HG02870 (cell line): Measurements from ENCODE around the gene COX5A.

ENCODE experiments used
- ATAC-seq: cut with Tn5 transposase; IDR thresholded peaks from one replicate; pipeline ENCODE4 v1.9.1; 2021; ENCODE audit warnings: mild to moderate bottlenecking, moderate library complexity; ENCODE audit not compliant: unreplicated experiment

Gene COX5A

DNA sequence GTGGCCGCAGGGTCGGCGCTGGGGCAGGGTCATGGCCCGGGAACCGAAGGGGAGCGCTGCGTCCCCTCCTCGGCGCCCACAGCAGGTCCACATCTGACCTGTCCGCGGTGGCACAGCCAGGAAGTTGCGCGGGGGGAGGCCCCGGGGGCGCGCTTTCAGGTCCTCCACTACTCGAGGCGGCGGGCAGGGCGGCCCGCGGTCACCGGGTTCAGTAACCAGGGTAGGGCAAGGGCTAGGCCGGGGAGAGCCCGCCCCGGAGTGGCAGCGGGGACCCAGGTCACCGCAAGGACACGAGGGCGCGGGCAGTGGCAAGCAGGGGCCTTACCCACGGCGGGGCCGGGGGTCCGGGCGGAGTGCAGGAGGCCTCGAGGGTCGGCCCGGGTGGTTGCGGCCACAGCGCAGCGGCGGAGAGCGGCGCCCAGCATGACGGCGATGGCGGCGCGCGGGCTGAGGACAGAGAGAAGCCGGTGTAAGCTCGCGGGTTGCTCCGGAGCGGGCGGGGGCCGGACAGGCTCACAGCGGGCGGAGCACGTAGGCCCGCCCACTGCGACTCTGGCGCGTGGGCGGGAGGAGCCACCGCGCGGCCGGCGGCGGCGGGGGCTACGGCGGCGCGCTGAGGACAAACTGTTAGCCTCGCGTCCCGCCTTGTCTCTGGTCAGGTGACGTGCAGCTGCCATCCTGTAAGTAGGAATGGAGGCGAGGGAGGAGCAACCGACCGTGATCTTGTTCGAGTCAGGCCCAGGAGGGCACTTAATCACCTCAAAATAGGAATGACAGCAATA is at the start of gene COX5A:
COX5A (minus strand) TSS at position 484 of the 782 bp plus-strand sequence; CDS start at position 425, 59 bp downstream.
- ATAC-seq, result peak; percentile 88

- ATAC-seq, result no peak
Measured at GRCh38 chr15:74983725-74984231, 45.9 kb upstream of the COX5A start.

DNA sequence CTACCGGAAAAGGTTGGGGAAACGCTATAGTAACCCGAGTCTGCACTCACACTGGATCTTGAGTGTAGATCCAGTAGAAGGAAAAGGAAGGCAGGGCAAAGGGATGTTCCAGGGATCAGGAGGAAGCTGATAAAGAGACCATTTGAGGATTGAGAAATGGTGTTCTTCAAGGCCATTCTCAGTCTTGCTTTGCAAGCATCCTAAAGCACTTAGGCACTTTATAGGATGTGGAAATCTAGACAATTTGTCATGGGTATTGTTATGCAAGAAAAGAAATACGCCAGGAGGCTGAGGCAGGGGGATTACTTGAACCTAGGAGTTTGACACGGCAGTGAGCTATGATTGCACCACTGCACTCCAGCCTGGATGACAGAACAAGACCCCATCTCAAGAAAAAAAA is 44.3 kb upstream of the COX5A start:
- no peak for ATAC-seq

GRCh38 chr15:74978503-74978902 is 40.6 kb upstream of the COX5A start:
- no peak for ATAC-seq

DNA sequence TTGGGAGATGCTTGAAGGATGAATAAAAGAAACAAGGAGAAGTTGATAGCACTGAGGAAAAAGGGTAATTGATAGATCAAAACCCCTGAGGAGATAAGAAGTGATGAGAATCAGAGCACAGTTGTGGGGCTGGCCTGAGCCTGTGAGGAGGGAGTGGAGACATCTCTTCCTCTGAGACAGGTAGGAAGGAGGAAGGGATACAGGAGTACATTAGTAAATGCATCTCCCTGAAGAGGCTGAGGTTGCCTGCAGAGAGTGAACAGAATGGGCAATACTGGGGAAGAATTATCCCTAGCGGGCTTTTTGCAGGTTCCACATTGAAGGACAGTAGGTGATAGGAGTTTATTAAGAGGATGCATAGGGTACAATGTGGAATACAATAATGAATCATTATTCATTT is 40.2 kb upstream of the COX5A start:
- no peak for ATAC-seq

DNA sequence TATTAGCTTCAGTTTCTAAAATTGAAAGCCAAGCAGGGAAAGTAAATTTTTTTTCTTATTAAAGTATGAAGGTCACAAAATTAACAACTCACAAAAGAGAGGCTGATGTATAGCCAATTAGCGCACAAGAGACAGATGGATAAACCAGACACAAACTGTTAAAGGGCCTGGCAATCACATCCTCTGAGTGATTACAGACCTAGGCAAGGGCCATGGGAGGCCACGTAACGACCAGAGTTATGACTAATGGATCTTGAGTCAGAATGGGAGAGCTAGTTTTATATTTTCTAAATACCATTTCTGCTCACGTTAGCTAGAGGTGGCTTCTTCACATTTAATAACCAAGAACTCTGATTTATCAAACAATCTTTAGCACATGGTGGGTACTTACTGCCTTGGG is 39.7 kb upstream of the COX5A start:
- ATAC-seq, result no peak

DNA sequence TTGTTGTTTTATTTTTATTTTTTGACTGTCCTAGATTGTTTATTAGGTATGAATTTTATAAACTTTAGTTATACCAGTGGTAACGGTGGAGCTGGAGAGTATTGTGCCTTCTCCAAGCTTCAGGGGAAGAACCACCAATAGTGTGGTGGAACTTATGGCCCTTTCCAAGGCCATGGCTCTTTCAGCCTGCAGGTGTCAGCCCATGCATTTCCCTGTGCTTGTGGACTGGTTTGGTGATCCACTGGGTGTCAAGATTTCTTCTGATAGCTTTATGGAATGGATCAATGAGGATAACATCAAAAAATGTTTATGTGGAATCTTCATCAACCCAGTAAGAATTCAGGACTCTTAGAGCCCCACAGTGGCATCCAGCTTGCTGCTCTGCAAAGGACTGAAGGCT is 38.3 kb upstream of the COX5A start:
- ATAC-seq, result no peak

GRCh38 chr15:74967670-74968069 is 29.8 kb upstream of the COX5A start:
- no peak for ATAC-seq

DNA sequence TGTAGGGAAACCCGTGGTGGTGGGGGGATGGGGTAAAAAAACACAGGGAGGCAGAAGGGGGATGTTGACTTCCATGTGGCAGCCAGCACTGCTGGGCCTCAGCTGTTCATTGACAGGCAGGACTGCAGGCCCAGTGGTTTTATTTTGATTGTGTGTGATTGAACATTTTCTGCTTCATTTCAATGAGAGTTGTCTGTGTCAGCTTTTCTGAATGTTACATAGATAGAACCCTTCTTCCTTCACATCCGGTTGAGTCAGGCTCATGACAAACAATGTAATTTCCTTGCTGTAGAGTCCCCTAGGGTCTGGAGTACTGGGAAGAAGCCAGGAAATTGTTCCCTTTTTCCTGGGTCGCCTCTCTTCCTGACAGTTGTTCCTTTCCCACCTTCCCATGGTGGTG is 26.9 kb upstream of the COX5A start:
- ATAC-seq, result no peak

GRCh38 chr15:74963213-74963612 is 25.3 kb upstream of the COX5A start:
- no peak for ATAC-seq

DNA sequence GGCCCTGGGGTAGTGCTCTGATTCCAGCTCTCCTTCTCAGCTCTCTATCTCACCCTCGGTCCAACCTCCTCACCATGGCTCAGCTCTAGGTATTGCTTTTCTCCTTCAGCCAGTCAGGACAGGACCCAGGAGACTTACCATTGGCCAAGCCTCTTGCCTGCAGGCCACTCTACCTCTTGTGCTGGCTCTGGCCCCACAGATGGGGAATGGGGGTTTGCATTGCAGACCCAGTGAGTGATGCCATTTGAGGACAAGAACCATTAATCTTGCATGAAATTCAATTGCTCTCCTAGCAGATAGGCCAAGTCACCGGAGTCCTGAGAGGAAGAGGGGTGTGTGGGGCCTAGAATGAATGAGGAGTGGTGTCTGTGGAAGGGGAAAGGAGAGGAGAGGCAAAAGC is 24.8 kb upstream of the COX5A start:
- ATAC-seq, result no peak

DNA sequence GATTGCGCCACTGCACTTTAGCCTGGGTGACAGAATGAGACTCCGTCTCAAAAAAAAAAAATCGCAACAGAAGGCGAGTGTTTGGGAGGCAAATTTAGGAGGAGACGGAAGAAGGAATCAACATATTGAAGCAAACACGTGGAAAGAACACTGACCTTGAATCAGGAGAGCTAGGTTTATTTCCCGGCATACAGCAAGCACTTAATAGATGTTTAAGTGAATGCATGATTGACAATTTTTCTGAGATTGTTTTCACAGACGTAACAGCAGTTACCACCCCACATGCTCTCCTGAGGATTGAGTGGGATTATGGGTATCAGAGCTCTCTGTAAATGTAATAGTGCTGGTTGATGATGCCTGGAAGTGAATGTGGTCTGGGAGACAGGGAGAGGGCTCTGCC is 24.3 kb upstream of the COX5A start:
- no peak for ATAC-seq

GRCh38 chr15:74961616-74962015 is 23.7 kb upstream of the COX5A start:
- no peak for ATAC-seq

GRCh38 chr15:74960995-74961588 is 23.2 kb upstream of the COX5A start:
- ATAC-seq, result no peak

DNA sequence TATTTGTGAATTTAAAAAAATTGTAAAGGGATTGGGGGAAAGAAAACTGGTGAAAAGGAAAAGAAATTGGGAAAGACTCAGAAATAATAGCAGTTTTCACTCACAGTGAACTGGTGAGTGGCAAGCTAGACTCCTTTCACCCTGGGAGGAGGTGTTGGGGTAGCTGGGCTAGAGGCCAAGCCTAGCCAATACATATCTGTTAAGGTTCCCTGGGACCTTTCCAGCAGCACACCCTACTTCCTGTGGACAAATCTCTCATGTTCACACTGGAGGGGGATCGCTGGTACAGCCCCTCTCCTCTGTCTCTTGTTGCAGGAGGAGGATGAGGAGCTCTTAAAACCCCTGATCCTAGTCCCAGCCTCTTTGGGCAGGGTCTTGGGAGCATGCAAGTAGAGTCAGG is 22.4 kb upstream of the COX5A start:
- no peak for ATAC-seq

- ATAC-seq, result no peak
Measured at GRCh38 chr15:74959586-74959939, 21.7 kb upstream of the COX5A start.

GRCh38 chr15:74958908-74959585 is 21.2 kb upstream of the COX5A start:
- ATAC-seq, result no peak

GRCh38 chr15:74958320-74958907 is 20.5 kb upstream of the COX5A start:
- ATAC-seq, result no peak

- ATAC-seq, result no peak
Measured at GRCh38 chr15:74957476-74958035, 19.7 kb upstream of the COX5A start.

GRCh38 chr15:74956648-74957475 is 19.0 kb upstream of the COX5A start, which contains the start of gene RPP25:
TSS of gene RPP25 (minus strand) at chr15:74956772. CDS start at chr15:74956583, 189 bp downstream.
- ATAC-seq, result no peak
